Measurements from ENCODE around the gene SNCA.

The SNCA gene

DNA sequence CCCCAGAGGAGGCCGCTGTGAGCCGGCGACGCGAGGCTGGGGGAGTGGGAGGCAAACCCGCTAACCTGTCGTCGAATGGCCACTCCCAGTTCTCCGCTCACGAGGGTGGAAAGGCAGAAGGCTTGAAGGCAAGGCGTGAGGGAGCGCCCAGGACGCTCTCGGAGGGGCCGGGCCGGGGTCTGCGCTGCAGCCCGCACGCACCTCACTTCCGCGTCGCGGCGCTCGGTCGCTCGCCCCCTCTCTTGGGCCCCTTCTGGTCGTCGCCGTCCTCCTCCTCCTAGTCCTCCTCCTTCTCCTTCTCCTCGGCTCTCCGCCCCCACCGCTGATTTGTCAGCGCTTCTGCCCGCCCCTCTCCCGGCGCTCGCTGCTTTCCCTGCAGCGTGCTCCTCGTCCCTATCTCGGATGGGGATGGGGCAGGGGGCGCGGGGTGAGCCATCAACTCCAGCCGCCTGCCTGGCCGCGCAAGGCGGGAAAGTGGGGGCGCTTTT lies at the start of gene SNCA:
Gene SNCA (minus strand): TSS at position 265 of the 488 bp plus-strand sequence. CDS start 1,494 bp downstream, outside the sequence.
- peak; percentile 85 for DNase-seq (ENCODE audit: low read depth)
- TF ChIP-seq, protein P1, sequence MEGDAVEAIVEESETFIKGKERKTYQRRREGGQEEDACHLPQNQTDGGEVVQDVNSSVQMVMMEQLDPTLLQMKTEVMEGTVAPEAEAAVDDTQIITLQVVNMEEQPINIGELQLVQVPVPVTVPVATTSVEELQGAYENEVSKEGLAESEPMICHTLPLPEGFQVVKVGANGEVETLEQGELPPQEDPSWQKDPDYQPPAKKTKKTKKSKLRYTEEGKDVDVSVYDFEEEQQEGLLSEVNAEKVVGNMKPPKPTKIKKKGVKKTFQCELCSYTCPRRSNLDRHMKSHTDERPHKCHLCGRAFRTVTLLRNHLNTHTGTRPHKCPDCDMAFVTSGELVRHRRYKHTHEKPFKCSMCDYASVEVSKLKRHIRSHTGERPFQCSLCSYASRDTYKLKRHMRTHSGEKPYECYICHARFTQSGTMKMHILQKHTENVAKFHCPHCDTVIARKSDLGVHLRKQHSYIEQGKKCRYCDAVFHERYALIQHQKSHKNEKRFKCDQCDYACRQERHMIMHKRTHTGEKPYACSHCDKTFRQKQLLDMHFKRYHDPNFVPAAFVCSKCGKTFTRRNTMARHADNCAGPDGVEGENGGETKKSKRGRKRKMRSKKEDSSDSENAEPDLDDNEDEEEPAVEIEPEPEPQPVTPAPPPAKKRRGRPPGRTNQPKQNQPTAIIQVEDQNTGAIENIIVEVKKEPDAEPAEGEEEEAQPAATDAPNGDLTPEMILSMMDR (IDR thresholded peaks at IDR 0.05; ENCODE audit: insufficient read depth, low read depth, low read length, missing control alignments) = no peak
- peak within 1 kb of the TSS; percentile 76 for H3K4me3 ChIP-seq (ENCODE audit: low read length)

DNA sequence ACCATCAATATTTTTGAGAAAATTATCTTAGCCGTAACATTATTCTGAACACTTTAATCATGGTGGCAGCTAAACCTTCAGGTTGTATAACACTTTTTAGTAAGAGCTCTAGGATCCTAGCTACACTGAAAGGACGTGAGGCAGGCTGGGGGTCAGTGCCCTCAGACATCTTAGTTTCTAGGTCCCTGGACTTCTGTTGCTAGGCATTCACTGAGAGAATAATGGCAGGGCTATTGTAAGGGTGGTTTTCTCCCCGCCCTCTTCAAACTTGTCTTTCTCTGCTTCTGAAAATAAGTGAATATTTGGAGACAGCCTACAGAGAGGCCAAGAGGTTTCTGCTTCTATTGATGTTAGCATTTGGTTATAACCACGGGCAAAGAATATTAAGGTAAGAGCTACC lies 42.3 kb upstream of the SNCA start:
- DNase-seq (ENCODE audit: low read depth) = no peak
- TF ChIP-seq, protein P1 (IDR thresholded peaks at IDR 0.05; ENCODE audit: insufficient read depth, low read depth, low read length, missing control alignments) = no peak
- no peak overlapping the region for H3K4me3 ChIP-seq (ENCODE audit: low read length)

DNA sequence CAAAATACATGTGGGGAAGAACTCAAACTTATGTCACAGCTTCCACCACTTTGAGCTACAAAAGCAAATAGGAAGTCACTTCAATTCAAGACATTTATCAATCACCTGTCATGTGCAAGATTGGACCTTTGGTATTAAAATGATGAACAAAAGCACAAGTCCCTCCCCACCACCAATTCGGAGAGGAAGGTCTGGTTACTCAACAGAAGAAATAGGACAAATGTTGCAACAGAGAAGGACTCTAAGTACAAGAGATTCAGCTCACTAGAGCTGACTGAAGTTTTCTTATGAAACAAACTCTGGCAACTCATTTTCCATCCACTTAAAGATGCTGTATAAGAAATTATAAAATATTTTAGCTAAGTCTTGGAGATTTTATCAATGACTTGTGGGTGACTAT lies 41.6 kb upstream of the SNCA start:
- TF ChIP-seq, protein P1 (IDR thresholded peaks at IDR 0.05; ENCODE audit: insufficient read depth, low read depth, low read length, missing control alignments) = no peak
- DNase-seq (ENCODE audit: low read depth) = no peak
- no peak overlapping the region for H3K4me3 ChIP-seq (ENCODE audit: low read length)

DNA sequence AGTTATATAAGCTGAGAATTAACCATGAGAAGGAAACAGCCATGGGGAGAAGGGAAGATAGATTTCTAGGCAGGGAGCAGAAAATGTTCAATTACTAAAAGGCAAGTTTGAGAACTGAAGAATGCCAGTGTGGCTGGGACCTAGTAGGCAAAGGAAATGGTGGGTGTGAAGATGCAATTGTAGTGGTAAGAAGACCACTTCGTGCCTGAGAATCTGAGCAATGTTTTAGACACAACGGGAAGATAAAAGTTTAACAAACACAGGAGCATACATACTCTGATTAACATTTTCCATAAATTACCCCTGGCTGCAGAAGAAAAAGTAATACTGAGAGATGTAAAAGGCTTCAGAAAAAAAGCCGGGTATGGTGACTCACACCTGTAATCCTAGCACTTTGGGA lies 39.6 kb upstream of the SNCA start:
- DNase-seq (ENCODE audit: low read depth) = no peak
- TF ChIP-seq, protein P1 (IDR thresholded peaks at IDR 0.05; ENCODE audit: insufficient read depth, low read depth, low read length, missing control alignments) = no peak
- H3K4me3 ChIP-seq (ENCODE audit: low read length) = no peak overlapping the region

DNA sequence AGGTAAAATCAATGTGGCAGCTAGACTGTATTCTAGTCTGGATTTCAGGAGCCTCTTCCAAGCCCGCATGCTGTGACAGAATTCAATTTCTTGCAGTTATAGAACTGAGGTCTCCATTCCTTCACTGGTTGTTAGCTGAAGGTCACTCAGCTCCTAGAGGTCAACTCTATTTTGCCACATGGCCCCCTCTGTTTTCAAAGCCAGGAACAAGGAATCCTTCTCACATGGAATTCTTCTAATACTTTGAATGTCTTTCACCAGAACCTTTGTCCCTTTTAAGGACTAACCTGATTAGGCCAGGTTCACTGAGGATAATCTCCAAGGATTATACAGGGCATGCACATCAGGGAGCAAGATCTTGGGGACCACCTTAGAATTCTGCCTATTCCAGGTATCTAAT lies 34.2 kb upstream of the SNCA start:
- no peak for DNase-seq (ENCODE audit: low read depth)
- no peak overlapping the region for H3K4me3 ChIP-seq (ENCODE audit: low read length)
- TF ChIP-seq, protein P1 (IDR thresholded peaks at IDR 0.05; ENCODE audit: insufficient read depth, low read depth, low read length, missing control alignments) = no peak

DNA sequence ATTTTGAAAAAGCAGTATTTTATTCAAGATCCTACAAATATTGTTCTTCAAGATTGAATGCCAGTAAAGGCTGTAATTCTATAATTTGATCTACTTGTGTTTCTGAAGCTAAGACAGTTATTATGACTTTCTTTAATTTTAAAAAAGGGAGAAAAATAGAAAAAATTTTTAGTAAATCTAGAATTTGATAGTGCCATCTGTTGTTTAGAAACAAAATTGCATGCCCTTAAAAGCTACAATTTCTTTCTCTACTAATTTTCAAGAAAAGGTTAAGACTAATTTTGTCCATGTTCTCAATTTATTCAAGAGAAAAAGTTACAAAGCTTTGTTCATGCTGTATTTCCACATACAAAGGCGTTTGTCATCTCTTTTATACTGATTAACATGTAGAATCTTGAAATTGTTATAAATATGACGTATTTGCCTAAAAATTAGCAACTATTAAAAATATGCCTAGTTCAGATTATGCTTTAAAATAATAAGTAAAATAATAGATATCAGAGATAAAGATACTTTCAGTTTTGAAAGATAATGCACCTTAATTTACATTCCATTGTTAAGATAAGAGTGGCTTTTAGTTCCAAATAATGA lies 32.1 kb upstream of the SNCA start:
- DNase-seq (ENCODE audit: low read depth) = peak; percentile 11
- no peak overlapping the region for H3K4me3 ChIP-seq (ENCODE audit: low read length)
- TF ChIP-seq, protein P1 (IDR thresholded peaks at IDR 0.05; ENCODE audit: insufficient read depth, low read depth, low read length, missing control alignments) = peak; percentile 41

DNA sequence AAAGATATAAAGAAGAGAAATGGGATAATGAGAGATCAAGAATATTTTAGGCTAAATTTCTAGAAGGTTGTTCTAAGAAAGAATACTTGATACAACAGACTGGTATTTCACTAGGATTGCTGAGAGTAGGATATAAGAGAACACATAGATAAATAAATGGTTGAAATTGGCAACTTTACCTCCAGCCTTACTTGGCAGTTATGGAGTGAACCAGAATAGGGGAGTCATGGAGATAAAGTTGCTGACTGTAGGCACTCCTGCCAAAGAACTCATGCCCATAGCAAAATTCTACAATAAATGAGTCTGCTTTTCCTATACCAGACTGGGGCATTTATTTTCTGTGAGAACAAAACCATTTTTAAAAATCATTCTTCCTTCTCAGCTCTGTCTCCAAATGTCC lies 31.3 kb upstream of the SNCA start:
- DNase-seq (ENCODE audit: low read depth) = no peak
- TF ChIP-seq, protein P1 (IDR thresholded peaks at IDR 0.05; ENCODE audit: insufficient read depth, low read depth, low read length, missing control alignments) = no peak
- H3K4me3 ChIP-seq (ENCODE audit: low read length) = no peak overlapping the region
